ENCODE results near the gene RNU1-1.

GRCh38 chr1:16464917-16465625 lies 49.0 kb downstream of the RNU1-1 start:
- no peak for TF ChIP-seq CTCF (IDR thresholded peaks at IDR 0.05)
- TF ChIP-seq POLR2A (IDR thresholded peaks at IDR 0.05): no peak
